ENCODE measurements around the gene MCUB.

DNA sequence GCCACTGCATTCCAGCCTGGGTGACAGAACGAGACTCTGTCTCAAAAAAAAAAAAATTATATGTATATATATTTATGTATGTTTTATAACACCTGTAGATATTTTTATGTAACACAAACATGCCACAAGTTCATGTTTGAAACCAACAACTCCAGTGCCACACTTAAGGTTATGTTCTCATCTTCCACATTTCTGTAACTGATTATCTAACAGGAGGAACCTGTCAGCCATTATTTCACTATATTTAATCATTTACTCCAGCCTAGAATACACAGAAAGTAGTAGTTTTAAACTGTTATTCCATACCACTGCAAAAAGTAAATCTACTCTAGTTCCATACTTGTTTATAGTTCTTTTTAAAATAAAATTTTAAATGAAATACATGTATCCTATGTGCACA is 32.3 kb downstream of the MCUB start:
- TF ChIP-seq POLR2A (IDR thresholded peaks at IDR 0.05) (no peak), CTCF (IDR thresholded peaks at IDR 0.05) (no peak)

Data from adrenal gland (tissue), 5 donors.